Glutamatergic neuron (in vitro differentiated cells): ENCODE results near the gene DVL1. TPM values are rescaled to one million over a fixed set of nuclear protein-coding genes. Genes with fewer than 3 reads are reported as not detected.

Experiments used
- DNase-seq: peaks from one replicate; pipeline ENCODE4 v3.0.0; 2022
- H3K27ac Mint-ChIP-seq: one replicate; pipeline ENCODE4 v1.8.0; 2020; ENCODE audit warnings: mild to moderate bottlenecking, mixed read lengths, inconsistent platforms; ENCODE audit not compliant: unreplicated experiment
- H3K27me3 Mint-ChIP-seq: one replicate; pipeline ENCODE4 v1.8.0; 2020; ENCODE audit warnings: mild to moderate bottlenecking, moderate library complexity, mixed read lengths, inconsistent platforms; ENCODE audit not compliant: unreplicated experiment
- H3K36me3 Mint-ChIP-seq: one replicate; pipeline ENCODE4 v1.8.0; 2020; ENCODE audit warnings: mild to moderate bottlenecking, mixed read lengths, inconsistent platforms; ENCODE audit not compliant: unreplicated experiment
- H3K4me1 Mint-ChIP-seq: one replicate; pipeline ENCODE4 v1.8.0; 2020; ENCODE audit warnings: mild to moderate bottlenecking, low read depth, mixed read lengths, inconsistent platforms; ENCODE audit not compliant: unreplicated experiment
- H3K4me3 Mint-ChIP-seq: one replicate; pipeline ENCODE4 v1.8.0; 2020; ENCODE audit warnings: mild to moderate bottlenecking, mixed read lengths, inconsistent platforms; ENCODE audit not compliant: unreplicated experiment
- H3K9me3 Mint-ChIP-seq: one replicate; pipeline ENCODE4 v1.8.0; 2020; ENCODE audit warnings: mild to moderate bottlenecking, moderate library complexity, mixed read lengths, inconsistent platforms; ENCODE audit not compliant: unreplicated experiment
- CTCF ChIP-seq: fragments of 200-600 bp; sonication (generic); IDR thresholded peaks from one replicate; pipeline ENCODE4 v1.5.0; 2021; ENCODE audit not compliant: partially characterized antibody, unreplicated experiment
- total RNA-seq: library from RNA; stranded (reverse); fragmentation: NEBNext Ultra II Directional; extraction: Animal tissue kit (Norgen Biotek cat#: 25700); gene quantifications from one replicate; pipeline ENCODE4 v1.2.1, GENCODE V29; 2021; ENCODE audit not compliant: unreplicated experiment

DVL1 gene
- total RNA-seq, 1 donor from 2014 or later, result 124 TPM

GRCh38 chr1:1337793-1338147 lies 11.4 kb downstream of the DVL1 start:
- no peak for DNase-seq
- Mint-ChIP-seq H3K27me3 (peaks cover 9% of the 10 kb centered on the region), H3K9me3 (peaks cover 9% of the 10 kb centered on the region), H3K36me3 (no peaks in the 10 kb centered on the region), H3K4me1 (no peaks in the 10 kb centered on the region), H3K4me3 (no peak overlapping the region), H3K27ac (no peak overlapping the region)
- no peak for TF ChIP-seq CTCF

GRCh38 chr1:1336931-1337792 lies 12.1 kb downstream of the DVL1 start:
- no peak for TF ChIP-seq CTCF
- Mint-ChIP-seq H3K4me1 (no peaks in the 10 kb centered on the region), H3K4me3 (no peak overlapping the region), H3K27me3 (peaks cover 9% of the 10 kb centered on the region), H3K9me3 (peaks cover 9% of the 10 kb centered on the region), H3K36me3 (no peaks in the 10 kb centered on the region), H3K27ac (no peak overlapping the region)
- DNase-seq, result no peak

- H3K27ac Mint-ChIP-seq, result no peak overlapping the region
- H3K4me3 Mint-ChIP-seq, result no peak overlapping the region
- no peaks in the 10 kb centered on the region for H3K36me3 Mint-ChIP-seq
- H3K27me3 Mint-ChIP-seq, result peaks cover 9% of the 10 kb centered on the region
- no peak for DNase-seq
- H3K4me1 Mint-ChIP-seq, result no peaks in the 10 kb centered on the region
- H3K9me3 Mint-ChIP-seq, result peaks cover 12% of the 10 kb centered on the region
- TF ChIP-seq CTCF, result no peak
Measured at GRCh38 chr1:1336446-1336845, 12.8 kb downstream of the DVL1 start.

- DNase-seq, result no peak
- Mint-ChIP-seq H3K27ac (no peak overlapping the region), H3K36me3 (no peaks in the 10 kb centered on the region), H3K4me3 (no peak overlapping the region), H3K4me1 (no peaks in the 10 kb centered on the region), H3K9me3 (peaks cover 8% of the 10 kb centered on the region), H3K27me3 (peaks cover 5% of the 10 kb centered on the region)
- TF ChIP-seq CTCF, result no peak
Measured at GRCh38 chr1:1335792-1336248, 13.4 kb downstream of the DVL1 start.

- Mint-ChIP-seq H3K27ac (no peak overlapping the region), H3K4me3 (no peak overlapping the region), H3K36me3 (no peaks in the 10 kb centered on the region), H3K9me3 (peaks cover 7% of the 10 kb centered on the region), H3K27me3 (peaks cover 4% of the 10 kb centered on the region), H3K4me1 (no peaks in the 10 kb centered on the region)
- no peak for TF ChIP-seq CTCF
- no peak for DNase-seq
Measured at GRCh38 chr1:1335283-1335682, 13.9 kb downstream of the DVL1 start.
